Measurements from ENCODE around the gene GRM8. TPM values are rescaled to one million over a fixed set of nuclear protein-coding genes. Genes with fewer than 3 reads are reported as not detected.

The GRM8 gene
- total RNA-seq, 1 donor from 2014 or later = not detected

DNA sequence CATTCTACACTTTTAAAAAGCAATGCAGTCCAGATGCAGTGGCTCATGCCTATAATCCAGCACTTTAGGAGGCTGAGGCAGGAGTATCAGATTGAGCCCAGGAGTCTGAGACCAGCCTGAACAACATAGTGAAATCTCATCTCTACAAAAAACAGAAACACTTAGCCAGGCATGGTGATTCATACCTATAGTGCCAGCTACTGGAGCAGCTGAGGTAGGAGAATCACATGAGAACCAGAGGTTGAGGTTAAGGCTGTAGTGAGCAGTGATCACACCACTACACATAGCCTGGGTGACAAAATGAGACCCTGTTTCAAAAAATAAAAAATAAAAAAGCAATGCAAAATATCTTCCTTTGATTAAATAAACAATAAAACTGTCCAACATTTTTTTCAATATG, 205.2 kb downstream of the GRM8 start:
- TF ChIP-seq CTCF (conservative IDR thresholded peaks at IDR 0.05; ENCODE audit: low read depth, low read length) = peak; percentile 50
- DNase-seq (ENCODE audit: low read depth) = no peak
- no peak overlapping the region for H3K4me3 ChIP-seq (ENCODE audit: low read depth, low read length)

- DNase-seq (ENCODE audit: low read depth) = no peak
- no peak overlapping the region for H3K4me3 ChIP-seq (ENCODE audit: low read depth, low read length)
- TF ChIP-seq CTCF (conservative IDR thresholded peaks at IDR 0.05; ENCODE audit: low read depth, low read length) = no peak
These were observed 210.9 kb downstream of the GRM8 start for GRCh38 chr7:127041689-127042452.

GRCh38 chr7:127040042-127040441, 212.7 kb downstream of the GRM8 start:
- DNase-seq (ENCODE audit: low read depth) = no peak
- TF ChIP-seq CTCF (conservative IDR thresholded peaks at IDR 0.05; ENCODE audit: low read depth, low read length) = no peak
- no peak overlapping the region for H3K4me3 ChIP-seq (ENCODE audit: low read depth, low read length)

DNA sequence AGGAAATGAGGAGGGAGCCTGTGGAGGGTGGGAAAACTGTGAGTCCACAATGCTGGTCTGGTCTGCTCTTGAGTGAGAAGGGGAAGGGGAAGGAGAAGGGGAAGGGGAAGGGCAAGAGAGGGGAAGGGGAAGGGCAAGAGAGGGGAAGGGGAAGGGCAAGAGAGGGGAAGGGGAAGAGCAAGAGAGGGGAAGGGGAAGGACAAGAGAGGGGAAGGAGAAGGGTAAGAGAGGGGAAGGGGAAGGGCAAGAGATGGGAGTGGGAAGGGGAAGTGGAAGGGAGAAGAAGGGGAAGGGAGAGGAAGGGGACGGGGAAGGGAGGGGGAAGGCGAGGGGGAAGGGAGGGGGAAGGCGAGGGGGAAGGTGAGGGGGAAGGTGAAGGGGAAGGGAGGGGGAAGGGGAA, 213.2 kb downstream of the GRM8 start:
- no peak for DNase-seq (ENCODE audit: low read depth)
- H3K4me3 ChIP-seq (ENCODE audit: low read depth, low read length) = no peak overlapping the region
- TF ChIP-seq CTCF (conservative IDR thresholded peaks at IDR 0.05; ENCODE audit: low read depth, low read length) = no peak

DNA sequence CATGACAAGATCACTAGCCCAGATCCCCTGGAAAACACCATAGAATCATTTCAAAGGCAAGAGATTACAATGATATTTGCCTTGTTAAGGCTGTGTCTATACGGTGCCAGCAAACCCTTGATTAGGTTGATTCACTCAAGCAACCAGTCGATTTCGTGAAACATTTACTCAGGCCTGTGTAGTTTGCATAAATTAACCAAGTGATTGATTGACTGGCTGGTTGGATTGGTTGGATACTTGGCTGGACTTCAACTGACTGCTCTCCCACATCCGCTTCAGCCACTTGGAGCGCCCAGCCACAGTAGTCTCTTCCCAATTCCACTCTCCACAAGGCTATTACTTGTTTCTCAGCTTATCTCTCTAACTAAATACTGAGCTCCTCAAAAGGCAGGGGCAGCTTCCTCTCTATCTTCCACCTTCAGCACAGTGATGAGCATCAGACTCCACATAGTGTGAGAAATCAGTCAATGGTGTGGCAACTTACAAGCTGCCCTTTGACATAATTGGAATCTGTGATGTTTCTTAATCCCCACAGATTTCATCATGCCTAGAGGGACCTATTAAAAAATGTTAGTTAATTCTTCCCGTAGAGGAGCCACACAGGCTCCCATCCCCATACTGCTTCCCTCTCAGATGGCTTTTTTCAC, 217.4 kb downstream of the GRM8 start:
- TF ChIP-seq CTCF (conservative IDR thresholded peaks at IDR 0.05; ENCODE audit: low read depth, low read length) = no peak
- H3K4me3 ChIP-seq (ENCODE audit: low read depth, low read length) = no peak overlapping the region
- DNase-seq (ENCODE audit: low read depth) = peak; percentile 88

GRCh38 chr7:127034186-127034806, 218.4 kb downstream of the GRM8 start:
- no peak for TF ChIP-seq CTCF (conservative IDR thresholded peaks at IDR 0.05; ENCODE audit: low read depth, low read length)
- no peak overlapping the region for H3K4me3 ChIP-seq (ENCODE audit: low read depth, low read length)
- no peak for DNase-seq (ENCODE audit: low read depth)
